Measurements from ENCODE around the gene BNC2. TPM values are rescaled to one million over a fixed set of nuclear protein-coding genes. Genes with fewer than 3 reads are reported as not detected.

BNC2 gene
- total RNA-seq, 1 experiment from 2014 or later: 5.7 TPM

- ATAC-seq (no peak), DNase-seq (ENCODE audit: low read depth, low spot score) (no peak)
- no peaks in the 10 kb centered on the region for H3K36me3 ChIP-seq (ENCODE audit: control insufficient read depth, insufficient read depth, low read length)
- intact Hi-C loops (cut with micrococcal nuclease; ENCODE audit: unreplicated experiment) (no loop called here), in situ Hi-C loops (cut with HindIII; ENCODE audit: low pct_unique_long_range_greater_than_20kb, low sequenced_read_pairs) (no loop called here)
- BruUV-seq (replicated peaks): no TSS peak
- H3K27me3 ChIP-seq (ENCODE audit: control insufficient read depth, insufficient read depth, low read length): no peaks in the 10 kb centered on the region
- no peaks in the 10 kb centered on the region for H3K9me3 ChIP-seq (ENCODE audit: control insufficient read depth, insufficient read depth, low read depth, low read length)
- H3K27ac ChIP-seq (ENCODE audit: low read length): no peak overlapping the region
- POLR2A ChIA-PET: no interaction called here
- no peaks in the 10 kb centered on the region for H3K4me1 ChIP-seq (ENCODE audit: control insufficient read depth, insufficient read depth, low read length)
- no peak overlapping the region for H3K4me3 ChIP-seq (ENCODE audit: low read depth in 2 of 2, low read length in 2 of 2)
- CTCF ChIA-PET: no interaction called here
- TF ChIP-seq SIN3A (IDR thresholded peaks at IDR 0.05; ENCODE audit: borderline replicate concordance, insufficient read depth, low read depth, low read length): no peak
- no peak for TF ChIP-seq REST (IDR thresholded peaks at IDR 0.05; ENCODE audit: insufficient read depth in 1 of 2, low read depth in 2 of 2, low read length in 1 of 2)
- TF ChIP-seq POLR2AphosphoS5 (IDR thresholded peaks at IDR 0.05; ENCODE audit: low read depth, low read length): no peak
- no peak for TF ChIP-seq TCF7L2 (IDR thresholded peaks at IDR 0.05; ENCODE audit: low read depth, low read length)
- TF ChIP-seq CTCF (IDR thresholded peaks at IDR 0.05): no peak
Observed at GRCh38 chr9:16754662-16755061, 115.8 kb downstream of the BNC2 start.

- DNase-seq (ENCODE audit: low read depth, low spot score) (no peak), ATAC-seq (no peak)
- intact Hi-C loops (cut with micrococcal nuclease; ENCODE audit: unreplicated experiment): no loop called here
- ChIA-PET POLR2A (no interaction called here), CTCF (no interaction called here)
- Histone ChIP-seq H3K4me3 (ENCODE audit: low read depth in 2 of 2, low read length in 2 of 2) (no peak overlapping the region), H3K9me3 (ENCODE audit: control insufficient read depth, insufficient read depth, low read depth, low read length) (no peaks in the 10 kb centered on the region), H3K4me1 (ENCODE audit: control insufficient read depth, insufficient read depth, low read length) (no peaks in the 10 kb centered on the region), H3K36me3 (ENCODE audit: control insufficient read depth, insufficient read depth, low read length) (no peaks in the 10 kb centered on the region), H3K27me3 (ENCODE audit: control insufficient read depth, insufficient read depth, low read length) (no peaks in the 10 kb centered on the region), H3K27ac (ENCODE audit: low read length) (no peak overlapping the region)
- no TSS peak for BruUV-seq (replicated peaks)
- TF ChIP-seq POLR2AphosphoS5 (IDR thresholded peaks at IDR 0.05; ENCODE audit: low read depth, low read length) (no peak), TCF7L2 (IDR thresholded peaks at IDR 0.05; ENCODE audit: low read depth, low read length) (no peak), CTCF (IDR thresholded peaks at IDR 0.05) (no peak), SIN3A (IDR thresholded peaks at IDR 0.05; ENCODE audit: borderline replicate concordance, insufficient read depth, low read depth, low read length) (no peak), REST (IDR thresholded peaks at IDR 0.05; ENCODE audit: insufficient read depth in 1 of 2, low read depth in 2 of 2, low read length in 1 of 2) (no peak)
- in situ Hi-C loops (cut with HindIII; ENCODE audit: low pct_unique_long_range_greater_than_20kb, low sequenced_read_pairs): no loop called here
Observed at GRCh38 chr9:16753256-16753655, 117.2 kb downstream of the BNC2 start.

Data from Panc1 (cell line).